Forelimb muscle (tissue), 1 donor: Measurements from ENCODE around the gene MAD2L1BP. TPM values are rescaled to one million over a fixed set of nuclear protein-coding genes. Genes with fewer than 3 reads are reported as not detected.

Experiments used
- DNase-seq: peaks from one replicate; pipeline ENCODE4 v3.0.0-alpha.2; 2013; ENCODE audit warnings: low read depth
- polyA plus RNA-seq: library from polyadenylated mRNA; unstranded; fragments of 120-200 nt; gene quantifications from one replicate; pipeline ENCODE4 v1.2.1, GENCODE V29; 2013; ENCODE audit not compliant: insufficient read length

Gene MAD2L1BP
- polyA plus RNA-seq, 1 donor = 16.4 TPM

DNA sequence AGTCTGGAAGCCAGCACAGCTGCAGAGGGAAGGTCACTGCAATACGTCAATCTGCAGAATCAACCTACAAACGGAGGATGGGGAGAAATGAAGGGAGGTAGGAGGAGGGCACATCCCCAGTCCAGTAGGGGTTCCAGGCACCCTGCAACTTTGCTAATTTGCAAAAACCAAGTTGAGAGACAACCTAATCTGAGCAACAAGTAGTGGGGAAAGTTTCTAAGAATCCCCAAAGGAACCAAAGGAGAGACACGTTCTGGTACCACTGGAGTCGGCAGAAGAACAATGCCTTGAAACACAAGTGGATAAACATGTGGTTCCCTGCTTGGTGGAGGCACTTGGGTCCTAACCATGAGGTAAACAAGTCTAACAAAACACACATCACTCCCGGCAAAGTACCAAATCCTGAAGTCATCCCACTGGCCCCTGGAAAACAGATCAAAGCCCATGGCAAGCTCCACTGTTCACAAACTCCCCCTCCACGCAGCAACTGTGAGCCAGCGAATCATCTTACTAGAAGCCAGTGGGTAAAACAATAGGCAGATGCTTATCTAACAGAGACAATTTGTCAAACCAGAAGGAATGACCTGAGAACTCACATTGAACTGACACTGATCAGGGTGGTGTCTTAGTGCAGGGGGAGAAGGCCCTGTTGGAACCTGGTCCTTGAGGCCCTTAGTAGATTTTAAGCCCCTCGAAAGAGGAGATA lies 47.2 kb downstream of the MAD2L1BP start:
- DNase-seq = no peak

- no peak for DNase-seq
Measured at GRCh38 chr6:43683708-43684455, 48.2 kb downstream of the MAD2L1BP start.

DNA sequence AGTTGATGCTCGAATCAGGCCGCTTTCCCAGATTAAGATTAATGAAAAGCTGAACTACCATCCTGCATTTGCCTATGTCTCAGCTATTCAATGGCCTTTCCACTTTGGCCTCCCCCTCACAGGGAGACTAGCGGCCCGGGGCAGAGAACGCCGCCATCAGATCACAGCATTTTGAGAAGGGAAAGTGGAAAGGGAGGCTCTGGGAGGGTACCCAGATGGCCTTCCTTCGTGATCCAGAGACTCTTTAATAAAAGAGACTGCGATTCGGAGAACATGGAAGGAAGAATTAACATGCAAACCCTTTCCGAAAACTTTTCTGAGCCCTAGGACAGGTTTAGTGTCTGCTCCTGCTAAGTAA lies 51.4 kb downstream of the MAD2L1BP start:
- no peak for DNase-seq

DNA sequence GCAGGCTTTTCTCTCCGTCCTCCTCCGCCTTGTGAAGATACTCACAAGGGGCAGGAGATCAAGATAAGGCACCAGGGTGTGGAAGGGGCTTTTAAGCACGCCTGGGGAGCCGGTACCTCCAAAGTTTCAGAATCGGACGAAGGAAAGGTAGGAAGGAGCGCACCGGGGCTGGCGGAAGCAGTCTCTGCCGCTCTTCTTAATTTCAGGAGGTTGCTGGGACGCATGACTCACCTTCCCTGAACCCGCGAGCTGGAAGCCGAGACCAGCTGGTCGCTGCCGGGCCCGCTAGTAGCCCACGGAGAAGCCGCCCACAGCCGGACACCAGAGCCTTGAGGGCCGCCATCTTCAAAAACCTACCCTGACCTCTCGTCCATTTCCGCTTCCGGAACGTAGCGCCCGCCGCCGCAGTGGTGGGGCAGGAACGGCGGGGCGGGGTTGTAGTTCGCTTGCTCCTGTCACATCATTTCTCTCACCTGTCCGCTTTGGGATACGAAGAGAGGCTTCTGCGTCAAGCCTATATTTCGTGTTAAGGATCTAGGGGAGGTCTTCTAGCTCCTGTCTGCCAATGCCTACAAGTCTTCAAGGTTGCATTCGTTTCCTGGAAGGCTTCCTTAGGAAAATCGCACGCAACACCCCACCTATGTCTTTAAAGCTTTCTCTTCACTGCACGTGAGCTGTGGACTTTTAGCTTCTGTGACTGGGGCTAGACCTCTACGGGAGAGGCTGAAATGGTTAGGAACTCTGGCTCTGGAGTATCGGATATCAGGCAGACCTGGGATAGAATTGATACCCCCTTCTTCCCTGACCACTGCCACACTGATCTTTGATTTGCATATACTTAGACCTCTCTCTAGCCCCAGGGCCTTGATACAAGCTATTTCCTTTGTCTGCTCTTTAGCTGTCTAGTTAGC lies 52.1 kb downstream of the MAD2L1BP start, which contains the start of gene MRPS18A:
TSS of gene MRPS18A (minus strand) at position 355 of the 911 bp plus-strand sequence. CDS start at position 343, 12 bp downstream.
- no peak for DNase-seq

- no peak for DNase-seq
Measured at GRCh38 chr6:43689421-43689820, 53.8 kb downstream of the MAD2L1BP start.

Other genes starting within 250 kb of the MAD2L1BP start
- gene ABCC10, start 208.3 kb upstream of the MAD2L1BP start, polyA plus RNA-seq = 14.7 TPM
- gene DLK2, start 180.3 kb upstream of the MAD2L1BP start, polyA plus RNA-seq = 2.8 TPM
- 28.2 TPM for gene TJAP1, start 158.3 kb upstream of the MAD2L1BP start, polyA plus RNA-seq
- 0.16 TPM for gene LRRC73, start 125.5 kb upstream of the MAD2L1BP start, polyA plus RNA-seq
- gene YIPF3, start 118.9 kb upstream of the MAD2L1BP start, polyA plus RNA-seq = 80.7 TPM
- 14.3 TPM for gene POLR1C, start 118.8 kb upstream of the MAD2L1BP start, polyA plus RNA-seq
- 25.7 TPM for gene XPO5, start 59.8 kb upstream of the MAD2L1BP start, polyA plus RNA-seq
- 10.1 TPM for gene POLH, start 59.7 kb upstream of the MAD2L1BP start, polyA plus RNA-seq
- gene GTPBP2, start 6.6 kb upstream of the MAD2L1BP start, polyA plus RNA-seq = 37.1 TPM
- 0.51 TPM for gene RSPH9, start 9.2 kb downstream of the MAD2L1BP start, polyA plus RNA-seq
- 30.4 TPM for gene MRPS18A, start 52.0 kb downstream of the MAD2L1BP start, polyA plus RNA-seq
- 82.4 TPM for gene VEGFA, start 134.4 kb downstream of the MAD2L1BP start, polyA plus RNA-seq